Glutamatergic neuron (in vitro differentiated cells): ENCODE results near the gene CHID1. TPM values are rescaled to one million over a fixed set of nuclear protein-coding genes. Genes with fewer than 3 reads are reported as not detected.

ENCODE experiments used
- DNase-seq: peaks from one replicate; pipeline ENCODE4 v3.0.0; 2022
- H3K27ac Mint-ChIP-seq: one replicate; pipeline ENCODE4 v1.8.0; 2020; ENCODE audit warnings: mild to moderate bottlenecking, mixed read lengths, inconsistent platforms; ENCODE audit not compliant: unreplicated experiment
- H3K27me3 Mint-ChIP-seq: one replicate; pipeline ENCODE4 v1.8.0; 2020; ENCODE audit warnings: mild to moderate bottlenecking, moderate library complexity, mixed read lengths, inconsistent platforms; ENCODE audit not compliant: unreplicated experiment
- H3K36me3 Mint-ChIP-seq: one replicate; pipeline ENCODE4 v1.8.0; 2020; ENCODE audit warnings: mild to moderate bottlenecking, mixed read lengths, inconsistent platforms; ENCODE audit not compliant: unreplicated experiment
- H3K4me1 Mint-ChIP-seq: one replicate; pipeline ENCODE4 v1.8.0; 2020; ENCODE audit warnings: mild to moderate bottlenecking, low read depth, mixed read lengths, inconsistent platforms; ENCODE audit not compliant: unreplicated experiment
- H3K4me3 Mint-ChIP-seq: one replicate; pipeline ENCODE4 v1.8.0; 2020; ENCODE audit warnings: mild to moderate bottlenecking, mixed read lengths, inconsistent platforms; ENCODE audit not compliant: unreplicated experiment
- H3K9me3 Mint-ChIP-seq: one replicate; pipeline ENCODE4 v1.8.0; 2020; ENCODE audit warnings: mild to moderate bottlenecking, moderate library complexity, mixed read lengths, inconsistent platforms; ENCODE audit not compliant: unreplicated experiment
- CTCF ChIP-seq: fragments of 200-600 bp; sonication (generic); IDR thresholded peaks from one replicate; pipeline ENCODE4 v1.5.0; 2021; ENCODE audit not compliant: partially characterized antibody, unreplicated experiment
- total RNA-seq: library from RNA; stranded (reverse); fragmentation: NEBNext Ultra II Directional; extraction: Animal tissue kit (Norgen Biotek cat#: 25700); gene quantifications from one replicate; pipeline ENCODE4 v1.2.1, GENCODE V29; 2021; ENCODE audit not compliant: unreplicated experiment

CHID1 gene
- total RNA-seq, 1 donor from 2014 or later: 56.1 TPM

GRCh38 chr11:907668-908067 is 2.9 kb downstream of the CHID1 start:
- Mint-ChIP-seq H3K4me1 (peaks cover 5% of the 10 kb centered on the region), H3K4me3 (no peak overlapping the region)
- DNase-seq: no peak

GRCh38 chr11:905952-906351 is 4.7 kb downstream of the CHID1 start:
- no peak overlapping the region for H3K4me3 Mint-ChIP-seq
- DNase-seq: no peak
- H3K27me3 Mint-ChIP-seq: no peaks in the 10 kb centered on the region
- peaks cover 1% of the 10 kb centered on the region for H3K9me3 Mint-ChIP-seq
- no peaks in the 10 kb centered on the region for H3K4me1 Mint-ChIP-seq
- no peak for TF ChIP-seq CTCF
- no peak overlapping the region for H3K27ac Mint-ChIP-seq
- no peaks in the 10 kb centered on the region for H3K36me3 Mint-ChIP-seq

More at GRCh38 chr11:907668-908067, 2.9 kb downstream of the CHID1 start:
- no peaks in the 10 kb centered on the region for H3K36me3 Mint-ChIP-seq
- no peaks in the 10 kb centered on the region for H3K27me3 Mint-ChIP-seq
- TF ChIP-seq CTCF: no peak
- no peak overlapping the region for H3K27ac Mint-ChIP-seq
- peaks cover 5% of the 10 kb centered on the region for H3K9me3 Mint-ChIP-seq

GRCh38 chr11:904380-904779 is 6.2 kb downstream of the CHID1 start:
- Mint-ChIP-seq H3K9me3 (peaks cover 1% of the 10 kb centered on the region), H3K4me1 (no peaks in the 10 kb centered on the region), H3K27ac (no peak overlapping the region), H3K27me3 (no peaks in the 10 kb centered on the region), H3K36me3 (no peaks in the 10 kb centered on the region), H3K4me3 (no peak overlapping the region)
- DNase-seq: no peak
- no peak for TF ChIP-seq CTCF

- DNase-seq: no peak
These were observed 9.1 kb downstream of the CHID1 start for GRCh38 chr11:901452-902061.

More at GRCh38 chr11:901452-902061, 9.1 kb downstream of the CHID1 start:
- Mint-ChIP-seq H3K4me1 (no peaks in the 10 kb centered on the region), H3K27ac (no peak overlapping the region), H3K36me3 (no peaks in the 10 kb centered on the region), H3K9me3 (peaks cover 1% of the 10 kb centered on the region), H3K27me3 (peaks cover 2% of the 10 kb centered on the region), H3K4me3 (no peak overlapping the region)
- TF ChIP-seq CTCF: no peak
